Osteoblast (primary cell): Measurements from ENCODE around the gene CYTIP. TPM values are rescaled to one million over a fixed set of nuclear protein-coding genes. Genes with fewer than 3 reads are reported as not detected.
"Not testable (repeated sequence)": the region's sequence is repeated elsewhere in the genome, so short reads cannot be mapped to it uniquely, and the experiment has no call there.

Source experiments
- DNase-seq: peaks from one replicate; pipeline ENCODE4 v3.0.0; 2011; ENCODE audit warnings: low spot score, mixed read lengths; ENCODE audit not compliant: insufficient read length; ENCODE audit errors: missing footprints
- H2AFZ ChIP-seq: 2 replicates; pipeline ENCODE4 v1.6.0; 2011; ENCODE audit warnings: mild to moderate bottlenecking, low read length
- H3K27ac ChIP-seq: 2 replicates; pipeline ENCODE4 v1.5.1; 2011; ENCODE audit warnings: mild to moderate bottlenecking, low read depth, low read length, moderate library complexity
- H3K27me3 ChIP-seq: 2 replicates; pipeline ENCODE4 v1.6.0; 2012; ENCODE audit warnings: mild to moderate bottlenecking, control low read depth, inconsistent platforms, low read length, moderate library complexity; ENCODE audit not compliant: insufficient read depth
- H3K36me3 ChIP-seq: 2 replicates; pipeline ENCODE4 v1.5.1; 2011; ENCODE audit warnings: mild to moderate bottlenecking, low read length, control low read depth, moderate library complexity; ENCODE audit not compliant: insufficient read depth
- H3K4me1 ChIP-seq: 2 replicates; pipeline ENCODE4 v1.5.1; 2011; ENCODE audit warnings: mild to moderate bottlenecking, low read length, control low read depth, moderate library complexity; ENCODE audit not compliant: insufficient read depth
- H3K4me2 ChIP-seq: 2 replicates; pipeline ENCODE4 v1.6.0; 2011; ENCODE audit warnings: mild to moderate bottlenecking, low read length; ENCODE audit not compliant: insufficient read depth
- H3K4me3 ChIP-seq: fragments of 200-600 bp; sonication (generic); 3 replicates; pipeline ENCODE4 v1.5.1; 2012; ENCODE audit warnings: mild to moderate bottlenecking, low read length, inconsistent platforms; ENCODE audit not compliant: insufficient read depth
- H3K79me2 ChIP-seq: 2 replicates; pipeline ENCODE4 v1.6.0; 2012; ENCODE audit warnings: mild to moderate bottlenecking, low read length, control low read depth, inconsistent platforms; ENCODE audit not compliant: insufficient read depth
- H3K9me3 ChIP-seq: 2 replicates; pipeline ENCODE4 v1.5.1; 2011; ENCODE audit warnings: low read depth, low read length, control low read depth
- H4K20me1 ChIP-seq: 2 replicates; pipeline ENCODE4 v1.6.0; 2012; ENCODE audit warnings: mild to moderate bottlenecking, low read length, control low read depth; ENCODE audit not compliant: insufficient read depth
- total RNA-seq: library from RNA; depleted of rRNA; stranded (reverse); fragments of >200 nt; gene quantifications from 2 replicates; pipeline ENCODE4 v1.2.3, GENCODE V29; 2012
- TF ChIP-seq, protein P1 (sequence below): IDR thresholded peaks from 2 replicates; pipeline ENCODE4 v1.5.1; 2011; ENCODE audit warnings: mild to moderate bottlenecking, low read depth, low read length, moderate library complexity; ENCODE audit errors: extremely low read depth

CYTIP gene
- total RNA-seq, 1 donor, result 1.4 TPM

DNA sequence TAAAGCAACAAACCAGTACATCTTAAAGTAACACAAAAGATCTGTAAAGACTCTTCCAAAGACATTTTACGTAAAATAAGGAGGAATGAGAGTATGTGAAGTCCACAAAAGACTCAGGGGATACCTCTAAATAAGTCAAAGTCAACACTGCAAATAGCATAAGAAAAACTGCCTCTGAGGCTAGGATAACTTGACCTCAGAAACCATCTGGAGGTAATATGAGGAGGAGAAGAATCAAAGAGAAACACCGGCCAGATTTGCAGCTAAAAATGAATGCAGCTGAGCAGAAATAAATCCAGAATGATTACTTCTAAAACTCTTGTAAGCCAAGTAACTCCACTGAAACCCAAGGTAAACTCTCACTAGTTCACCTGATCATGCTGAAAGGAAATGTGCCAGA is 66.0 kb downstream of the CYTIP start:
- Histone ChIP-seq H3K79me2 (no peaks in the 10 kb centered on the region), H4K20me1 (no peaks in the 10 kb centered on the region), H2AFZ (no peak overlapping the region), H3K9me3 (peaks cover 5% of the 10 kb centered on the region), H3K4me2 (no peak overlapping the region), H3K27ac (no peak overlapping the region), H3K4me3 (no peak overlapping the region), H3K4me1 (no peaks in the 10 kb centered on the region), H3K36me3 (no peaks in the 10 kb centered on the region), H3K27me3 (no peaks in the 10 kb centered on the region)
- TF ChIP-seq, protein P1, sequence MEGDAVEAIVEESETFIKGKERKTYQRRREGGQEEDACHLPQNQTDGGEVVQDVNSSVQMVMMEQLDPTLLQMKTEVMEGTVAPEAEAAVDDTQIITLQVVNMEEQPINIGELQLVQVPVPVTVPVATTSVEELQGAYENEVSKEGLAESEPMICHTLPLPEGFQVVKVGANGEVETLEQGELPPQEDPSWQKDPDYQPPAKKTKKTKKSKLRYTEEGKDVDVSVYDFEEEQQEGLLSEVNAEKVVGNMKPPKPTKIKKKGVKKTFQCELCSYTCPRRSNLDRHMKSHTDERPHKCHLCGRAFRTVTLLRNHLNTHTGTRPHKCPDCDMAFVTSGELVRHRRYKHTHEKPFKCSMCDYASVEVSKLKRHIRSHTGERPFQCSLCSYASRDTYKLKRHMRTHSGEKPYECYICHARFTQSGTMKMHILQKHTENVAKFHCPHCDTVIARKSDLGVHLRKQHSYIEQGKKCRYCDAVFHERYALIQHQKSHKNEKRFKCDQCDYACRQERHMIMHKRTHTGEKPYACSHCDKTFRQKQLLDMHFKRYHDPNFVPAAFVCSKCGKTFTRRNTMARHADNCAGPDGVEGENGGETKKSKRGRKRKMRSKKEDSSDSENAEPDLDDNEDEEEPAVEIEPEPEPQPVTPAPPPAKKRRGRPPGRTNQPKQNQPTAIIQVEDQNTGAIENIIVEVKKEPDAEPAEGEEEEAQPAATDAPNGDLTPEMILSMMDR, result no peak
- DNase-seq, result no peak

- Histone ChIP-seq H3K4me2 (no peak overlapping the region), H3K4me1 (no peaks in the 10 kb centered on the region), H4K20me1 (no peaks in the 10 kb centered on the region), H3K4me3 (no peak overlapping the region), H3K27ac (no peak overlapping the region), H3K79me2 (no peaks in the 10 kb centered on the region), H3K9me3 (peaks cover 5% of the 10 kb centered on the region), H3K36me3 (no peaks in the 10 kb centered on the region), H2AFZ (no peak overlapping the region), H3K27me3 (no peaks in the 10 kb centered on the region)
- TF ChIP-seq, protein P1, result no peak
- no peak for DNase-seq
Observed at GRCh38 chr2:157376041-157376440, 67.8 kb downstream of the CYTIP start.

DNA sequence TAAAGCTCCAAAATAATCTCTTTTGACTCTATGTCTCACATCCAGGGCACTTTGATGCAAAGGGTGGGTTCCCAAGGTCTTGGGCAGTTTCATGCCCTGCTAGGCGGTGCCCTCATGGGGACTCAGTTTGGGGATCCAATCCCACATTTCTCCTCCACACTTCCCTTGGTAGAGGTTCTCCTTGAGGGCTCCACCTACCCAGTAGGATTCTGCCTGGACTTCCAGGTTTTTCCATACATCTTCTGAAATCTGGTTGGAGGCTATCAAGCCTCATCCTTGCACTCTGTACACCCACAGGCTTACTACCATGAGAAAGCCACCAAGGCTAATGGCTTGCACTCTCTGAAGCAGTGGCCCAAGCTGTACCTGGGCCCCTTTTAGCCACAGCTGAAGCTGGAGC is 68.5 kb downstream of the CYTIP start:
- Histone ChIP-seq H3K27ac (no peak overlapping the region), H3K4me3 (no peak overlapping the region), H2AFZ (no peak overlapping the region), H4K20me1 (no peaks in the 10 kb centered on the region), H3K27me3 (no peaks in the 10 kb centered on the region), H3K36me3 (no peaks in the 10 kb centered on the region), H3K4me1 (no peaks in the 10 kb centered on the region), H3K9me3 (peaks cover 5% of the 10 kb centered on the region), H3K4me2 (no peak overlapping the region), H3K79me2 (no peaks in the 10 kb centered on the region)
- TF ChIP-seq, protein P1, result no peak
- DNase-seq, result no peak

- H4K20me1 ChIP-seq, DNase-seq, H3K4me3 ChIP-seq, H3K27me3 ChIP-seq, H3K79me2 ChIP-seq, H3K36me3 ChIP-seq, H2AFZ ChIP-seq, H3K9me3 ChIP-seq, H3K4me2 ChIP-seq, H3K27ac ChIP-seq: not testable (repeated sequence)
- peaks cover 10% of the 10 kb centered on the region for H3K4me1 ChIP-seq
Observed at GRCh38 chr2:157368508-157368907, 75.4 kb downstream of the CYTIP start.
